CD1c-positive myeloid dendritic cell (primary cell): ENCODE data around the gene DDX1.
A peak's percentile ranks its signal among the peaks of the same experiment; 100 is the strongest.

Source experiments
- DNase-seq: peaks from one replicate; pipeline ENCODE4 v3.0.0-alpha.2; 2016; ENCODE audit errors: extremely low spot score

The DDX1 gene

DNA sequence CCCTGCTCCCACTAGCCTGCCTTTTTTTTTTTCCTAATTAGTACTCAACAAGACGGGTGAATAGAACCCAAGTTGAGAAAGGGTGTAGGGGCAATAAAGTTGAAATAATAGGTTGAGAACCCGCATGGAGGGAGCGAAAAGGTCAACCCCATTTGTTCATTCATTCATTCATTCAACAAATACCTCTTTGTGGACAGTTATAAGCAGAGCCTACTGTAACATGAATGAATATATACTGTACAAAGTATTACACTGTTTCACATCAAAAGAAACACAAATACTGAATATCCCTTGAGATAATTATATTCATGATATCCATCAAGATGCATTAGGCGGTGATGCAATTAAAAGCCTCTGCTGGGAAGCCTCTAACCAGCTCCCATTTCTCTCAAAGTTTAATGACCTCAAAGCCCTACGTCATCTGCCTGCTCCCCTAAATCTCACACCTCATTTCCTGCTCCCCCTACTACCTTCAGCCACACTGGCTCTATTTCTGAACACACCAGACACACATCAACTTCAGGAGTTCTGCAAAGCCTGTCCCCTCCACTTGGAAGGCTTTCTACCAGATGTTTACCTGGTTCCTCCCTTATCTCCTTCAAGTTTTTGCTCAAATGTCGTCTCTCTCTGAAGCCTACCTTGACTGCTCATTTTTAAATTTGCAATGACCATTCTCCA is 29.2 kb upstream of the DDX1 start:
- no peak for DNase-seq

DNA sequence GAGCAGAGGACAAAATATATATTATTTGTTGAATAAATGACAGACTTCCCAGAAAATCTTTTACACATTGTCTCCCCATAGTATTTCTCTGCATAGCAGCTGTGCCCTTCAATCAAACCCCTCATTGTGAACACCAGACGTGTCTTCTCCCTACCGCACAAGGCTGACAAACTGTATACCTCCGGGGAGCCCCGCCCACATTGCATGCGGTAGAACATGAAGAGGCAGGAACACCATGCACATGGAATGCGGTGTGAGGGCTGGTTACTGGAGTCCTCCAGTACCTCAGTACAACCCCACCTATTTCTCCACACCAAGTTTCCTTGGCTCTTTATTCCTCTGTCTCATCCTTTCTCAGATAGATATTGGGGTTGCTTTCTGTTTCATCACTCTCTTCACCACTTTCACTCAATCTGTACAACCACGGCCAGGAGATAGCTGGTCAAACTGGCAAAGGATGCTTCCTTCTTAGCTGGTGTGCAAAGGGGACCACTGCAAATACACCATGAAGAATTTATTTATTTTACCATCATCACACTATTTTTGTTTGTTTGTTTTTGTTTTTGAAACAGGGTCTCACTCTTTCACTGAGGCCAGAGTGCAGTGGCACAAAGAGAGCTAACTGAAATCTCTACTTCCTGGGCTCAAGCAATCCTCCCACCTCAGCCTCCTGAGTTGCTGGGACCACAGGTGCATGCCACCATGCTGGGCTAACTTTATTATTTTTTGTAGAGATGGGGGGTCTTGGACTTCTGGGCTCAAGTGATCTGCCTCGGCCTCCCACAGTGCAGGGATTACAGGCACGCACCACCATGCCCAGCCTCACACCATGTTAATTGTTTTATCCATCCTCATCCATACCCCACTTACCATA is 28.2 kb upstream of the DDX1 start:
- no peak for DNase-seq

DNA sequence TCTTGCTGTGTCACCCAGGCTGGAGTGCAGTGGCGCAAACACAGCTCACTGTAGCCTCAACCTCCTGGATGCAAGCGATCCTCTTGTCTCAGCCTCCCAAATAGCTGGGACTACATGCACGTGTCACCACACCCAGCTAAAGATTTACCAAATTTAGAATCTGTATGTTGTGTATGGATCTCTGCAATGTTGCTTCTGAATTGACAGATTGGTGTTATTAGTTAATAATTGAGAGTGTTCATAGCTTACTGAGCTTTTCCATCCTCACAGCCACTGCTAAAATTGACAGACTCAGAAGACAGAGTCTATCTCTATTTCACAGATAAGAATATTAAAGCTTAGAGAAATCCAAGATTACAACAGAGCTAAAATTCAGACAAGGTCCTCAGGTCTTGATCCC is 26.3 kb upstream of the DDX1 start:
- DNase-seq = no peak

GRCh38 chr2:15565994-15566671 is 25.5 kb upstream of the DDX1 start:
- no peak for DNase-seq

DNA sequence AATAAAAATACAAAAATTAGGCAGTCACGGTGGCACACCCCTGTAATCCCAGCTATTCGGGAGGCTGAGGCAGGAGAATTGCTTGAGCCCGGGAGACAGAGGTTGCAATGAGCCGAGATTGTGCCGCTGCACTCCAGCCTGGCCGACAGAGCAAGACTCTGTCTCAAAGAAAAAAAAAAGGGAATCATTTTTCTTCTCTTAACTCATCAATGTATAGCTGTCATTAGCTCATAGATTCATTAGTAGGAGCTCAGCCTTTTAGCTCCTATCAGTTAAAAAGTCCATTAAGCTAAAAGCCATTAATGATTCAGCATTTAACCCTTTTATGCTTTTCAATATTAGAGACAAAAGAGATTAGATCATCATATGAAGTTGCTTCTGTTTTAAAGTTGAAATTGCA is 24.8 kb upstream of the DDX1 start:
- no peak for DNase-seq

DNA sequence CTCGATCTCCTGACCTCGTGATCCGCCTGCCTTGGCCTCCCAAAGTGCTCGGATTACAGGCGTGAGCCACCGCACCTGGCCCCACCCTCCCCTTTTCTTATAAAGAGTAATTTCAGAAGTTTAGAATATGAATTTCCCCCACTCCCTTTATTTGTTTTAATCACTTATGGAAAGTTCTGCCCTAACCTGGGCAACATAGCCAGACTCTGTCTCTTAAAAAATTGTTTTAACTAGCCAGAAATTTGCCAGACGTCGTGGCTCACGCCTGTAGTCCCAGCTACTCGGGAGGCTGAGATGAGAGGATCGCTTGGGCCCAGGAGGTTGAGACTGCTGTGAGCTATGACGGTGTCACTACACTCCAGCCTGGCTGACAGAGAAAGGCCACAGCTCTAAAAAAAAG is 22.8 kb upstream of the DDX1 start:
- no peak for DNase-seq

DNA sequence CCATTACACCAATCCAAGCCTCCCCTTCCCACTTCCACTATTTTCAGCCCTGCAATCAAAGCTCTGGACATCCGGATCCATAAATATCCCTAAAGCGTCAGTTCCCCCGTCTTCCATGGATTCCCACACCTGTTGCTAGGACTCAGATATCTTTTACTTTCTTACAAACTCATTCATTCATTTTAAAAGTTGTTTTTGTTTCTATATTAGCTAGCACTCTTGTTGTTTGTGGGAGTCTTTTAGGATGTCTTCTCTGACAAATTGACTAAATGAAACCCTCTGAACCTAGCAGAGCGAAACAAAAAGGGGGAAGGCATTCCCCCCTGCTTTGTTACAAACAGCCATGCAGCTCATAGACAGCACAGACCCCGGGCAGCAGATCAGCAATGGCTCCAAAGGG is 21.6 kb upstream of the DDX1 start:
- DNase-seq = no peak

DNA sequence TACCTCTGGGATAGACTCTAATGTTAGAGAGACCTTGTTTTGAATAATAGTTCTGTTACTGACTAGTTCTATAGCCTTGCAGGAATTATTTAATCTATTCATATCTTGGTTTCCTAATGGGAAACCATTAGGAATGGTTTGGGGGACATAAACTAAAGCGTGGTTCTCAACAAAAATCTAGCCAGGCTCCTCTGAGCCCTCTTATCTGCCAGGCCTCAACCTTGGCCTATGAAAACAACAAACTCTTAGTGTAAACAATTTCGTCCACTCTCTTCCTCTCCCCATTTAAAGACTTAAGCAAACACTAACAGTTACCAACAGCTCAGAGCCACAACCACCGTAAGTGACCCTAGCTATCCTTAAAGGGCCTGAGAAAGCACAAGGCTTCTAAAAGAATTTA is 19.9 kb upstream of the DDX1 start:
- DNase-seq = no peak

GRCh38 chr2:15577071-15577735 is 14.5 kb upstream of the DDX1 start:
- peak; percentile 82 for DNase-seq

DNA sequence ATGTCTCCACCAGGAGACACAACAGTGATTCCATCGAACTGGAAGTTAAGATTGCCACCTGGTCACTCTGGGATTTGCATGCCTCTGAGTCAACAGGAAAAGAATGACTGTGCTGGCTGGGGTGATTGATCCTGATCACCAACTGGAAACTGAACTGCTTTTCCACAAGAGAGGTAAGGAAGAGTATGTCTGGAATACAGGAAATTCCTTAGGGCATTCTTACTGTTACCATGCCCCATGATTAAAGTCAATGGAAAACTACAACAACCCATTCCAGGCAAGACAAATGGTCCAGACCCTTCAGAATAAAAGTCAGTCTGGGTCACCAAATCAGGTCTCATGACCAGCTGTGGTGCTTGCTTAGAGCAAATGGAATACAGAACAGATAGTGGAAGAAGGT is 12.0 kb upstream of the DDX1 start:
- no peak for DNase-seq

DNA sequence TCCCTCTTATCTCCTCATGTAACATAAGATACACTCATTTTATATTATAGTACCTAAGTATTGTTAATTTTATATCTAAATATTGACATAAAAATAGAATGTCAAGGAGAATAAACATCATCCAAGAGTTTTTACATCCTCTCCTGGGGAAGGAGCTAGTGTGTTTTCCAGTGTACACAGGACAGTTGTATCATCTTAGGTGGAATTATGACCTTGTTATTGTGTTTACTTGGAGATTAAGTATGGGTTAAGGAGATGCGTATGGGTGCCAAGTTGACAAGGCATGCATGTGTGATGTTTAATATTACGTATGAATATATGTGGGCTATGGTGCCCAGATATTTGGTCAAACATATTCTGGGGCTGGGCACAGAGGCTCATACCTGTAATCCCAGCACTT is 11.2 kb upstream of the DDX1 start:
- no peak for DNase-seq

DNA sequence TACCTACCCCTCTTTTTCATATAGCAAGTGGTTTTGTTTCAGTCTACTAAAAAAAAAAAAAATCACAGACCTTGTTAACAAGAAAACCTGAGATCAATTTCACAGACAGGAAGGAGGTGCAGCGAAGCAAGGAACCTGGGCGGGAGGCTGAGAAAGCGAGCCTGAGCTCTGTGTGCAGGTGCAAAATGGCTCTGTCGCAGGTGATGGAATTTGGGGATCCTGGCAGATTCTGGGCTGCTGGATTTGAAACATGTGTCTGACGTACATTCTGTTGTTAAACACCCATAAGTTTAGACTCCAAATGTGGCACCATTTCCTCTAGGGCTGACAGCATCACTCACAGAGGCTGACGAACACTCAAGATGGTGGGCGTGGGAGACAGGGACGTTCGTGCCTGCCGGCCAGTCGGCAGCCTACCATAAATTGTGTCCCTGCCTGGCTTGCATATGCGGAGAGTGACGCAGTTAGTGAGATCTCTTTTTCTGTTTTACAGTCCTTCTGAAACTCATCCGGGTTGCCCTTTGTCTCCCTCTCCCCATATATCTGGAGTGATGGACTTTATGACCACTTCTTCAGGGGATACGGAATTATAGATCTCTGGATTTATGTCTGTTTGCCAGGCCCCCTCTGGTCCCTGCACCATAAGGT is 8.8 kb upstream of the DDX1 start:
- DNase-seq = no peak

DNA sequence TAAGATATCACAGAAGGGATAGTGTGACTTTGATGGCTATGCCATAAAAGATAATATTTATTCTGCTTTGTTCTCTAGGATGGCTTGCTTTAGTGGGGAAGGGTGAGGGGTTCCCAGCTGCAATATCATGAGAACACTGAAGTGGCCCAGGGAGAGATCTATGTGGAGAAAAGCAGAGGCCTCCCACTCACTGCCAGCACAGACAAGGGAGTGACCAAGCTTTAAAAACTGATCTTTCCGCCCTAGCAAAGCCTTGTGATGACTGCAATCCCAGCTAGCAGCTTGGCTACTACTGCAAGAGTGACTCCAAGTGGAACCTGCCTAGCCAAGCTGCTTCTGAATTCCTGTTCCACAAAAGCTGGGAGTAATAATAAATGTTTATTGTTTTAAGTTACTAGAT is 7.8 kb upstream of the DDX1 start:
- no peak for DNase-seq

- DNase-seq = no peak
These were observed 7.4 kb upstream of the DDX1 start for GRCh38 chr2:15584316-15584715.

DNA sequence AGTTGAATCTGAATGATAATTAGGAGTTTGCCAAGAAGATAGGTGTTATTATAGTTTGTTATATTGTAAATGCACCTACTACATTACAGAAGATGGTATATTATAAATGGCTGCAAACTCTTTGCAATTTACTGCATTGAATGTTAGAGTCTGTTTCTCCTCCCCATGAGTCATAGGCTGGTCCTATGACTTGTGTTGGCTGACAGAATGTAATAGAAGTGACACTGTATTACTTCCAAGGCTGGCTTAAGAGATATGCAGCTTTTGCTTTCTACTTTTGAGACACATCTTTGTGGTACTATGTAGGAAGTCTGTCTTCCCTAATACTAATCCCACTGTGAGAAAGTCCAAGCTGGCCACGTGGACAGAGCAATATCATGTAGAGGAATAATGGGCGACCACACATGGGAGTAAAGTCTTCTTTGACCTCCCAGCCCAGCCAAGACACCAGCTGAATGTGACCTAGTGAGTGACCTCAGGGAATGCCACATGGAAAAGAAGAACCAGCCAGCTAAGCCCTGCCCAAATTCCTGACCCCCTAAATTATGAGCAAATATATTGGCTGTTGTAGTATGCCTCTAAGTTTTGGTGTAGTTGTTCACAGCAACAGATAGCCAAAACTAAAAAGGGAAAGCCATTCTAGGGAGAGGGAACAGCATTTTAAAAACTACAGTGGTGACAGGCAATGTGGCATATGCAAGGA is 6.8 kb upstream of the DDX1 start:
- DNase-seq = no peak

GRCh38 chr2:15588329-15588919 is 3.2 kb upstream of the DDX1 start:
- DNase-seq = peak; percentile 17

- no peak for DNase-seq
These were observed 336 bp upstream of the DDX1 start for GRCh38 chr2:15591373-15591691.

DNA sequence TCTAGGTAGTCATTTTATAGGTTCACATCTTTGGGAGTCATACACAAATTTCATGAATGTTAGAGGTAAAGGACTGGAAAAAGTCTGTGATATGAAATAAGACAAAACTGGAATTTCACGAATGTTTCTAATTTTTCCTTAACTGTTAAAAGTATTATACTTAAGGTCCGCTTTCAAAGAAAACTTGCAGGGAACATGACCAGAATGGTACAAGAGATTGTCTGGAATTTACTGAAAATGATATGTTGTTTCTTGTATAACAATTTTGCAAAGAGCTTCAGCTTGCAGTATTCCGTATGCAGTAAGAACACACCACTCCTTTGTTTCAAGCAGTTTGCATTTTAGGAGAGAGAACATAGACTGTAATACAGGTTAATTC is 1.6 kb downstream of the DDX1 start:
- no peak for DNase-seq

DNA sequence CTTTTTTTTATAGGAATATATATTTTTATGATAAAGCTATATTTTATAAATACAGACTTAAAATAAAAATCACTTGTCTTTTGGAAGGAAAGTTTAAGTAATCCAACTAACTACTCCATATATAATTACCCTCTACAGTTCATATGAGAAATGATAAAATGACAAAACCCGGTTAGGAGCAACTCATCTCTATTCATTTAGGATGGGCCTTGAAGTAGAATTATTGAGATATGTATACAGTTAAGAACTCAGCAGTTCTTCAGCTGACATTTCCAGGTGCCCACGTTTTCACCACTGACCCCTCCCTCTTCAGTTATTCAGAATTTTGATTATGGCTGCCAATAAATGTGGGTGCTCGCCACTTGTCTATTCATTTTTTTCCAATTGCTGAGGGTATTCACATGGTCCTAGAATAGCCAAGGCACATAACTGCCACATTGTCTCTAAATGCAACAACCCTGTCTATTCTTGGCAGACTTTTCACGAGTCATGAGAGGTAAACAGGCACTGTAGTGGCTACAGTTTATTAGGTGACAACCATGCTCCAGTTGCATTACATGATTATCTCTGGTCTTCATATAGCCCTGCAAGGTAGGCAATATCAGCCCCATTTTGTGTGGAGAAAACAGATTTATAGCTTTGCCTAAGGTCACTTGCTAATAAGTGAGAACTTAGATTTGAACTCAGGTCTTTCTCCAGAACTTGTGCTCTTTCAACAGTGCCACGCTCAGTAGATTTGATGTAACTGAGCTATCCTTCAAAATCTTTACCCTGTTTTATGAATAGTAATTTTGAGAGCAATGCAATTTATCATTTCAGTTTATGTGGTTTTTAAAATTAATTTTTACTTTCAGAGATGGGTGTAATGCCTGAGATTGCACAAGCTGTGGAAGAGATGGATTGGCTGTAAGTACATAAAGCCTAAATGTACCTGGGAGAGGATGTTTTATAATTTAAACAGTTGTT is 2.9 kb downstream of the DDX1 start:
- DNase-seq = no peak
